Measurements from ENCODE around the gene TSPAN32.

TSPAN32 gene

DNA sequence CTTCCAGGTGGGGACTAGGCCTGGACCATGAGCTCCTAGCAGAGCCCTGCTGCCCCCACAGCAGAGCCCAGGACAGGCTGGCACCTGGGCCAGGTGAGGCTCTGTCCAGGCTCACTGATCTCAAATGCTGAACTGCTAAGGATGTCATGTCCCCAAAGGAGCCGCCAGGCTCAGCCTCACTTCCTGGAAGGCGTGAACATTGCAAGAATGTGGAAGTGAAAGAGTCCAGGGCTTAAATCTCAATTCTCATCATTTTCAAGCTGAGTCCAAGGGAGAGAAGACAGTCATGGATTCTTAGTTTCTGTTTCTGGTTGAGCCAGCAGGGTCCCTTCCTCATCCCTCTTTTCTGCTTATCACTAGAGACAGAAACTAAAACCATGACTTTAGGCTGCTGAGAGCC, 36.4 kb upstream of the TSPAN32 start:
- Histone ChIP-seq H3K27me3 (ENCODE audit: insufficient read depth, poor library complexity, severe bottlenecking) (peaks cover 2% of the 10 kb centered on the region), H3K27ac (replicated peaks) (no peak overlapping the region), H3K4me3 (replicated peaks; ENCODE audit: insufficient read depth, low read length) (no peak overlapping the region)
- TF ChIP-seq POLR2AphosphoS5 (IDR thresholded peaks at IDR 0.05; ENCODE audit: low read depth) (no peak), SPI1 (IDR thresholded peaks at IDR 0.05; ENCODE audit: borderline replicate concordance, low read depth) (peak; percentile 55; the same call in 1 of the 2 replicates)
- TF ChIP-seq, protein P1, sequence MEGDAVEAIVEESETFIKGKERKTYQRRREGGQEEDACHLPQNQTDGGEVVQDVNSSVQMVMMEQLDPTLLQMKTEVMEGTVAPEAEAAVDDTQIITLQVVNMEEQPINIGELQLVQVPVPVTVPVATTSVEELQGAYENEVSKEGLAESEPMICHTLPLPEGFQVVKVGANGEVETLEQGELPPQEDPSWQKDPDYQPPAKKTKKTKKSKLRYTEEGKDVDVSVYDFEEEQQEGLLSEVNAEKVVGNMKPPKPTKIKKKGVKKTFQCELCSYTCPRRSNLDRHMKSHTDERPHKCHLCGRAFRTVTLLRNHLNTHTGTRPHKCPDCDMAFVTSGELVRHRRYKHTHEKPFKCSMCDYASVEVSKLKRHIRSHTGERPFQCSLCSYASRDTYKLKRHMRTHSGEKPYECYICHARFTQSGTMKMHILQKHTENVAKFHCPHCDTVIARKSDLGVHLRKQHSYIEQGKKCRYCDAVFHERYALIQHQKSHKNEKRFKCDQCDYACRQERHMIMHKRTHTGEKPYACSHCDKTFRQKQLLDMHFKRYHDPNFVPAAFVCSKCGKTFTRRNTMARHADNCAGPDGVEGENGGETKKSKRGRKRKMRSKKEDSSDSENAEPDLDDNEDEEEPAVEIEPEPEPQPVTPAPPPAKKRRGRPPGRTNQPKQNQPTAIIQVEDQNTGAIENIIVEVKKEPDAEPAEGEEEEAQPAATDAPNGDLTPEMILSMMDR (IDR thresholded peaks at IDR 0.05; ENCODE audit: insufficient read depth, low read length): no peak
- TF ChIP-seq, protein P2, sequence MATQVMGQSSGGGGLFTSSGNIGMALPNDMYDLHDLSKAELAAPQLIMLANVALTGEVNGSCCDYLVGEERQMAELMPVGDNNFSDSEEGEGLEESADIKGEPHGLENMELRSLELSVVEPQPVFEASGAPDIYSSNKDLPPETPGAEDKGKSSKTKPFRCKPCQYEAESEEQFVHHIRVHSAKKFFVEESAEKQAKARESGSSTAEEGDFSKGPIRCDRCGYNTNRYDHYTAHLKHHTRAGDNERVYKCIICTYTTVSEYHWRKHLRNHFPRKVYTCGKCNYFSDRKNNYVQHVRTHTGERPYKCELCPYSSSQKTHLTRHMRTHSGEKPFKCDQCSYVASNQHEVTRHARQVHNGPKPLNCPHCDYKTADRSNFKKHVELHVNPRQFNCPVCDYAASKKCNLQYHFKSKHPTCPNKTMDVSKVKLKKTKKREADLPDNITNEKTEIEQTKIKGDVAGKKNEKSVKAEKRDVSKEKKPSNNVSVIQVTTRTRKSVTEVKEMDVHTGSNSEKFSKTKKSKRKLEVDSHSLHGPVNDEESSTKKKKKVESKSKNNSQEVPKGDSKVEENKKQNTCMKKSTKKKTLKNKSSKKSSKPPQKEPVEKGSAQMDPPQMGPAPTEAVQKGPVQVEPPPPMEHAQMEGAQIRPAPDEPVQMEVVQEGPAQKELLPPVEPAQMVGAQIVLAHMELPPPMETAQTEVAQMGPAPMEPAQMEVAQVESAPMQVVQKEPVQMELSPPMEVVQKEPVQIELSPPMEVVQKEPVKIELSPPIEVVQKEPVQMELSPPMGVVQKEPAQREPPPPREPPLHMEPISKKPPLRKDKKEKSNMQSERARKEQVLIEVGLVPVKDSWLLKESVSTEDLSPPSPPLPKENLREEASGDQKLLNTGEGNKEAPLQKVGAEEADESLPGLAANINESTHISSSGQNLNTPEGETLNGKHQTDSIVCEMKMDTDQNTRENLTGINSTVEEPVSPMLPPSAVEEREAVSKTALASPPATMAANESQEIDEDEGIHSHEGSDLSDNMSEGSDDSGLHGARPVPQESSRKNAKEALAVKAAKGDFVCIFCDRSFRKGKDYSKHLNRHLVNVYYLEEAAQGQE (IDR thresholded peaks at IDR 0.05; ENCODE audit: insufficient replicate concordance, low read depth): no peak
- DNase-seq (ENCODE audit: low read depth in 1 of 2, low spot score in 1 of 2): peak in 1 of 2 experiments; percentile 12

DNA sequence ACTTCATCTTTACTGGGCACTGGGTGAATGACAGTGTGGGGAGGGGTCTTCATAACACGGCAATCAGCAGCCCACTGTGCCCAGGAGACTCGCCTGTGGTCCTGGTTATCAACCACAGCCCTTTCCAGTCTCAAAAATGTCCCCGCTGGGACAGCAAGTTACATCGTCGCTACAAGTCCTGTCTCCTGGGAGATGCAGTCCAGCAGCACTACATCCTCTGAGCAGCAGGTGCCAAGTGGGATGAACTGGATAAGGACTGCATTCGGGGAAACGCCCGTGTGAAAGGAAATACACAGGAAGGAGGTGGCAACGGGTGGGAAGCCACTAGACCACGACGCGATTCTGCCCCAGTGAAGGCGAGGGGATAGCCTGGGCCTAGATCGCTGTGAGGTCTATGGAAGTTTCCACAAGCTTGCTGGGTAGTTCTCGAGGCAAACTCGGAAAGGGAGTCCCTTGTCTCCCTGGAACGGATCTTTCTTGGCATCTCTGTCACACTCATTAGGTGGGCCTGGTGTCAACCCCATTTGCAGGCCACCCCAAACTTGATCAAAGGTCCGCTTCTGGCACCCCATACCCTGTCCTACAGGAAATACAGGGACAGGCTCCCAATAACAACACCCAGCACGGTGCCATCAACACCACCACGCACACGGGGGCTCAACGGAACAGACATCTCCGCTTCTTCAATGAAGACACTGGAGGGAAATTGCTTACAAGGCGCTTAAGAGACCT, 35.8 kb upstream of the TSPAN32 start:
- DNase-seq (ENCODE audit: low read depth in 1 of 2, low spot score in 1 of 2): no peak
- Histone ChIP-seq H3K27me3 (ENCODE audit: insufficient read depth, poor library complexity, severe bottlenecking) (peaks cover 8% of the 10 kb centered on the region), H3K4me3 (replicated peaks; ENCODE audit: insufficient read depth, low read length) (no peak overlapping the region), H3K27ac (replicated peaks) (no peak overlapping the region)
- TF ChIP-seq, protein P1 (IDR thresholded peaks at IDR 0.05; ENCODE audit: insufficient read depth, low read length): no peak
- TF ChIP-seq SPI1 (IDR thresholded peaks at IDR 0.05; ENCODE audit: borderline replicate concordance, low read depth): no peak

DNA sequence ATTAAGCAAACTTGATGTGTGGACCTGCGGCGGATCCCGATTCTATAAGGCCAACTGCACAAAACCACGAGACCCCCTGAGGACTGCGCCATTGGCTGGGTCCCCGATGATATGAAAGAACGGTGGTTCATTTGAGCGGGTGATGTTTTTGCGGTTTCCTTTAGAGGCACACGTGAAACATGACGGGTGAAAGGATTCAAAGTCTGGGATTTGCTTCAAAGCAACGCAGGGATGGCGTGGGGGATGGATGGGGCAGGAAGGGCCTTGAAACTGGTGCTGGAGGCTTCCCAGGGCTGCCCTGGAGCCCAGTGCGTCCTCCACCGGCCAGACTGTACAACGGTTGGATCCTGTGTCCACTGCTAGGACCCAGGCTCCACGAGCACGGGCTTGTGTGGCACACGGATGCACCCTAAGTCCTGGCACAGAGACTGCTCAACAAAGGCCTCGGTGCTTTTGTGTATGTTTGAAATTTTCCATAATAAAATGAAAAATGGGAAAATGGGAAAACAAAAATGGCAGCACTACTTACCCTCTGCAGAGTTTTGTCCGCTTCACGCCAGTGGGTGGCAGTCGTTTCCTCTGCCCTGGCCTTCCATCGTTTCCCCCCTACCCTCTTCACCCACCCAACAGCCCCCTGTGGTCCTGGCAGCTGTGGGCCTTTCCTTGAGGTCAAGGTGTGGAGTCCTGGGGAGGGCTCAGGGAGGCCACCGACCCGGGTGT, 35.1 kb upstream of the TSPAN32 start:
- H3K4me3 ChIP-seq (replicated peaks; ENCODE audit: insufficient read depth, low read length): no peak overlapping the region
- H3K27ac ChIP-seq (replicated peaks): no peak overlapping the region
- peaks cover 16% of the 10 kb centered on the region for H3K27me3 ChIP-seq (ENCODE audit: insufficient read depth, poor library complexity, severe bottlenecking)
- TF ChIP-seq GABPA (IDR thresholded peaks at IDR 0.05; ENCODE audit: low read depth) (no peak), POLR2AphosphoS5 (IDR thresholded peaks at IDR 0.05; ENCODE audit: low read depth) (no peak), SPI1 (IDR thresholded peaks at IDR 0.05; ENCODE audit: borderline replicate concordance, low read depth) (no peak)
- TF ChIP-seq, protein P1 (IDR thresholded peaks at IDR 0.05; ENCODE audit: insufficient read depth, low read length): no peak
- TF ChIP-seq, protein P2 (IDR thresholded peaks at IDR 0.05; ENCODE audit: insufficient replicate concordance, low read depth): no peak
- no peak for DNase-seq (ENCODE audit: low read depth in 1 of 2, low spot score in 1 of 2)
